Myocyte (in vitro differentiated cells): ENCODE measurements around the gene PNPLA2. TPM values are rescaled to one million over a fixed set of nuclear protein-coding genes. Genes with fewer than 3 reads are reported as not detected.

Source experiments
- DNase-seq: peaks from one replicate; pipeline ENCODE4 v3.0.0-alpha.2; 2012; ENCODE audit warnings: low read depth
- total RNA-seq: library from RNA; depleted of rRNA; stranded (reverse); fragments of >200 nt; gene quantifications from 2 replicates; pipeline ENCODE4 v1.2.3, GENCODE V29; 2014

Gene PNPLA2
- total RNA-seq, 1 donor from 2014 or later = 84.0 TPM

- no peak for DNase-seq
These were observed 11.2 kb downstream of the PNPLA2 start for GRCh38 chr11:829847-830294.

- no peak for DNase-seq
These were observed 11.8 kb downstream of the PNPLA2 start for GRCh38 chr11:830295-831117.

- DNase-seq = peak; percentile 96
These were observed 12.6 kb downstream of the PNPLA2 start for GRCh38 chr11:831118-831864.

GRCh38 chr11:831961-832528, 13.3 kb downstream of the PNPLA2 start:
- no peak for DNase-seq

DNA sequence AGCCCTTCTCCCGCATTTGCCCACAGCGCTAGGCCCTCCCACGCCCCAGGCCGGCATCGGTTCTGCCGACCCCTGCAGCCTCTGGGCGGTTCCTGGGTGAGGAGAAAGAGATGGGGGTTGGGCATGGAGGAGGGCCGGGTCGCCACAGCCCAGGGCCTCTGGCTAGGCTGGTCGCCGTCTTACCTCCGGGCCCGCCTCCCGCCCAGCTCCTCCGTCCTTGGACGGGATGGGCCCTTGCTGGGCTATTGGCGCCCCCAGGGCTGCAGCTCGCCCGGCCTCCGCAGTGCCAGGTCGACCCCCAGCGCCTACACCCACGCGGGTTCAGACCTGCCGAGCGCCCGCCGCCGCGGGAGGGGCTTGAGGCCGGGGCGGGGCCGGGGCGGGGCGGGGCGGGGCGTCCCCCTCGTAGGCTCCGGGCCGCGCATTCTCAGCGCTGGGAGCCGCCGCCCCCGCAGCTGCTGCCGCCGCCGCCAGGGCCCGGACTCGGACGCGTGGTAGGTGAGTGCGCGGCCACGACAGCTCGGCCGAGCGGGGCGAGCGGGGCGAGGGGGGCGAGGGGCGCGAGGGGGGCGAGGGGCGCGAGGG, 13.9 kb downstream of the PNPLA2 start, which contains the start of gene CD151:
Gene CD151, plus strand, starts transcription at position 424 of the 585 bp plus-strand sequence. CDS start 3,118 bp downstream, outside the sequence.
- DNase-seq = peak; percentile 84

GRCh38 chr11:833114-833791, 14.5 kb downstream of the PNPLA2 start:
- DNase-seq = peak; percentile 76

GRCh38 chr11:833849-834311, 15.2 kb downstream of the PNPLA2 start:
- DNase-seq = peak; percentile 63

DNA sequence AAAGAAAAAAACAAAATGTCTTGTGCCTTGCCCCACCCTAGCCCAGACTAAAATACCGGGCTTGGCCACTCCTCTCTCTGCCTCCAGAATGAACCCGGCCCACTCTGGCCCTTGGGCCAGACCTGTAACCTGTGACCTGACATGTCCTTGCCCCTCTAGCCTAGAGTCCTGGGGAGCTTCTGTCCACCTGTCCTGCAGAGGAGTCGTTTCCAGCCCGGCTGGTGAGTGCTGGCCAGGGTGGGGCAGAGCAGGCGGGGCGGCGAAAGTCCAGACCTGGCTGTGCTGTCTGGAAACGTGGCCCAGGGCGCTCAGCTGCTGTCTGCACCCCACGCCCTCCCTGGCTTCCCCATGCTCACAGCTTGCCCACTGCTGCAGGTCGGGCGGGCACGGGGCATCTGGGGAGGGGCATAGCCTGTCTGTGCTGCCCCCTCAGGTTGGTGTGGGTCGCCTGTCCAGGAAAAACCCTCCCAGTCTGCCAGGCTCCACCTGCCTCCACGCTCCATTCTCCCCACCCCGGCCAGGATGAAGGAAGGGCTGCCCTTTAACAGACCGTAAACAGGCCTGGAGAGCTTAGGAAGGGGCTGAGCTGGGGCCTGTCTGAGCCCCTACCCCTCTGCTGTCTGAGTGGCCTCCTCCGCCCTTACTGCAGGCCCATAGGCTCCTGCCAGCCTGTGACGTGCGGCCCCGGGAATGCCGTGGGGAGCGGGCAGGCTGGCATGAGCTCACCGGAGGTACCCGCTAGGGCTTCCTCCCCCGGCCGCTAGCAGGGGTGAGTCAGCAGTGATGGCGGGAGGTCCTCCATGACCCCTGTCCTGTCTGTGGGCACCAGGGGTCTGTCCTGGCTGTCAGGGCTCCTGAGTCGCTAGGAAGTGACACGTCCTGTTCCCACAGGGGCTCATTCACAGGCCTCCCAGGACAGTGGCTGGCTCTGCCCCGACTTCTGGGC, 15.9 kb downstream of the PNPLA2 start:
- DNase-seq = peak; percentile 95

DNA sequence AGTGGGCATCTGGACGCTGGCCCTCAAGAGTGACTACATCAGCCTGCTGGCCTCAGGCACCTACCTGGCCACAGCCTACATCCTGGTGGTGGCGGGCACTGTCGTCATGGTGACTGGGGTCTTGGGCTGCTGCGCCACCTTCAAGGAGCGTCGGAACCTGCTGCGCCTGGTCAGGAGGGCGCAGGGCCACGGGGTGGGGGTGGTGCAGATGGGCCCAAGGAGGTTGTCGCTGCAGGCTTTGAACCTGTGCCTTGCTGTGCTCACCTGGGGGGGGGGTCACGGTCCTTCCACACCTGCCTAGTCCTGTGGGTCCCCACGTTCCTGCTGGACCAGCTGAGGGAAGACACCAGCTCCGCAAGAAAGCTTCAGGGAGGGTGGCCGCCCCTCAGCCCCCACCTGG, 17.6 kb downstream of the PNPLA2 start:
- no peak for DNase-seq

DNA sequence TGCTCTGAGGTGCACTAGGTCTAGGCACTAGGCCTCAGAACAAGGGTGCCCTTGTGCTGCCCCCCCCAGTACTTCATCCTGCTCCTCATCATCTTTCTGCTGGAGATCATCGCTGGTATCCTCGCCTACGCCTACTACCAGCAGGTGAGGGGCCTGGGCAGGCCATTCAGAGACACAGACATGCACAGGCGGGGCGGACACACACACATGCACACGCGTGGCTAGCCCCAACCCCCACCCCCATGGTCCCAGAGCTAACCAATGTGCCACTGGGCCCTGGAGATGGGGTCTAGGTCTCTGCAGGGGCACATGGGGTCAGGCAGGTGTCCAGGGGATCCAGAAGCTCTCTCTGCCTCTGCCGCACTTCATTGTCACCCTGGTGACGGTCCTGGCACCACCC, 18.0 kb downstream of the PNPLA2 start:
- no peak for DNase-seq

GRCh38 chr11:837189-837989, 18.7 kb downstream of the PNPLA2 start:
- no peak for DNase-seq

GRCh38 chr11:837990-838307, 19.2 kb downstream of the PNPLA2 start:
- no peak for DNase-seq

DNA sequence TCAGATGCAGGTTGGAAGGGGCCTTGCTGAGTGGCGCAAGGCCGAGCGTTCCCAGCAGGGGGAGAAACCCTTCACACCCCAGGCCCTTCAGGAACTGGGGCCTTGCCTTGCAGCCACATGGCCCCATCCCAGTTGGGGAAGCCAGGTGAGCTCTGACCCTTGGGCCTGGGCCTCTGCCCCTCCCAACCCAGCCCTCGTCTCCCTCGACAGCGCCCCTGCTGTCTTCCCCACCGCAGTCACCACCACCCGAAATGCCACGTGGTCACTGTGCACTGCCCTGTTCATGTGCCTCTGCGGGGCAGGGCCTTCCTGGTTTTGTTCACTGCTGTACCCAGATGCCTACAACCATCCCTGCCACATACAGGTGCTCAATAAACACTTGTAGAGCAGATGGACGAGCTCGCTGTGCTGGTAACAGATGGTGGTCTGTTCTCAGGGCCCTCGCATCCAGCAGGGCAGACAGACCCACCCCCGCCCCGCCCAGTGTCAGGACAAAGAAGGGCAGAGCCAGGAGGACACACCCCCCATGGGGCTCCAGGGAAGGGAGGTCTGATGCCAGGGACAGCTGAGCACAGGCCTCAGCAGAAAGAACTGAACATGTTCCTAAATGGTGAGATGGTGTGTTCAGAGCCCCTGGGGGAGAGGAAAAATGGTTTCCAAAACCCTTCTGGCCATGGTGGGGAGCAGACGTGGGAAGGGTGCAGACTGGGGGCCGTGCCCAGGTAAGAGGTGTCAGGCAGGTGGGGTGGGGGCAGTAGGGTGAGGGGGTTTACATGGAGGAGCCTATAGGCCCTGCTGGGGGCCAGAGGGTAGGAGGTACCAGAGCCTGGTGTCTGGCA, 19.9 kb downstream of the PNPLA2 start:
- DNase-seq = peak; percentile 86

- DNase-seq = no peak
These were observed 20.5 kb downstream of the PNPLA2 start for GRCh38 chr11:839280-839623.

DNA sequence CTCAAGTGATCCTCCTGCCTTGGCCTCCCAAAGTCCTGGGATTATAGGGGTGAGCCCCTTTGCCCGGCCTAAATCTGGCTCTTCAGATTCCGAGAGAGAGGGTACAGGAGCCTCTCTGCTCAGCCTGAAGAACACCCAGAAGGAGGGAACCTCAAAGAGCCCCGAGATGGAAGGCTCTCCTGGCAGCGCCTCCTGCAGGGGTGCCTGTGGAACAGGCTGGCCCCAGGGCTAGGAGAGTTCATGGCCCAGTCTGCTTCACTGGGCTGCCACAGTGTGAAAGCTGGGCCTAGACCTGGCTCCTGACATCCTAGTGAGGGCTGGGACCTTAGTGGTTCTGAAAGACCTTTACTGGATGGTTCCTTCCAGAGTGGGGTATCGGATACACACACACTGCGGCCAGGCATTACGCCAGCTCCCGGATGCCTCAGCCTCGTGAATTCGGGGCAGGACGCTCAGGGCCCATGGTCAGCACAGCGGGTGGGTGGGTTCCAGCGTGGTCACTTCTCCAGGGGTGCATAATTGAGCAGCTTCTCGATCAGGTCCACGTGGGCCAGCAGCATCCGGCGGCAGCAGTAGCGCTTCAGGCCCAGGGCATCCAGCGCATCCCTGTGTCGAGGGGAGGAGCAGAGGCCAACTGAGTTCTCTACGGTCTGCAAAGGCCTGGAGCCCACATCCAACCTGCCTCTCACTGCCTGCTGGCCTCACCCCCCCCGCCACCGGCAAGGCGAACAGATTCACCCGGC, 21.3 kb downstream of the PNPLA2 start:
- peak; percentile 49 for DNase-seq

DNA sequence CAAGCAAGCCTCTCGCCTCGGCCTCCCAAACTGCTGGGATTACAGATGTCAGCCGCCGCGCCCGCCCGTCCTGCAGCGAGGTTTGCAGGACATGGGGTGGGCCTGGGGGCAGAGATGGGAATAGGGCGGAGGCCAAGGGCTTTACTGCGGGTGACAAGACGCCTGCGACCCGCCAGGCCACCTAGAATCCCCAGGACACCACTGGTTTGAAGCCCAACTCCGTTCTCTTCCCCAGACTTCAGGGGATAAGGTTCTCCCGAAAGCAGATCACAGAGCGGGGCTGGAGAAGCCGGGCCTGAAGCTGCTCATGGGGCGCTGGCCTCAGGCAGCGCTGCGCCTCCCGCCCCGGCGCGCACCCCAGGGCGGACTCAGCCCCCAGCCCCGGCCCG, 23.3 kb downstream of the PNPLA2 start:
- no peak for DNase-seq

GRCh38 chr11:842370-843002, 23.8 kb downstream of the PNPLA2 start, which contains the start of the genes POLR2L and TSPAN4:
Gene POLR2L, minus strand, starts transcription at chr11:842529. Its CDS starts 21 bp downstream, at chr11:842508.
Gene TSPAN4, plus strand, starts transcription at chr11:842852. Its CDS starts 7,453 bp downstream, at chr11:850305.
- peak; percentile 89 for DNase-seq
